Ovary (tissue), 9 donors: ENCODE results near the gene CSAD. TPM values are rescaled to one million over a fixed set of nuclear protein-coding genes. Genes with fewer than 3 reads are reported as not detected.
A peak's percentile ranks its signal among the peaks of the same experiment; 100 is the strongest.
"Not testable (repeated sequence)": the region's sequence is repeated elsewhere in the genome, so short reads cannot be mapped to it uniquely, and the experiment has no call there.

Source experiments
- DNase-seq, 5 donors: peaks; one replicate each; pipeline ENCODE4 v3.0.0-alpha.2; 2019 to 2020
- H3K27ac ChIP-seq, 2 donors: fragments of 200-600 bp; one replicate each; pipeline versions ENCODE4 v1.5.1 to v1.8.0; 2019 to 2022
- H3K27me3 ChIP-seq: fragments of 200-600 bp; one replicate; pipeline ENCODE4 v1.8.0; 2022
- H3K36me3 ChIP-seq: fragments of 200-600 bp; sonication (generic); one replicate; pipeline ENCODE4 v1.5.1; 2019
- H3K4me1 ChIP-seq: one replicate; pipeline ENCODE4 v1.8.1; 2013; ENCODE audit warnings: mild to moderate bottlenecking, moderate library complexity; ENCODE audit not compliant: insufficient read depth
- H3K4me3 ChIP-seq: fragments of 200-600 bp; sonication (generic); one replicate; pipeline ENCODE4 v1.5.1; 2017
- H3K9me3 ChIP-seq, 2 donors: fragments of 200-600 bp in 1 of 2; sonication (generic) in 1 of 2; one replicate each; pipeline versions ENCODE4 v1.5.1 to v1.8.1; 2013 to 2019; ENCODE audit warnings: mild to moderate bottlenecking in 1 of 2, moderate library complexity in 1 of 2
- EP300 ChIP-seq: sonication (generic); formaldehyde crosslinking; IDR thresholded peaks from one replicate; pipeline ENCODE4 v1.6.1; 2017; ENCODE audit warnings: antibody characterized with exemption
- POLR2A ChIP-seq: fragments of 450-650 bp; IDR thresholded peaks from one replicate; pipeline ENCODE4 v1.6.1; 2017; ENCODE audit warnings: antibody characterized with exemption, mild to moderate bottlenecking, moderate library complexity
- WGBS, 3 donors: extraction: QIAGEN DNeasy Blood & Tissue Kit in 1 of 3; methylation state at CpG; one replicate each; pipeline versions ENCODE4 v1.1.5 to v1.1.7; 2013 to 2017; 5-methylcytosine and 5-hydroxymethylcytosine counted together
- intact Hi-C, 4 donors: fragments of 100-400 bp; cut with DNase I; formaldehyde crosslinking; loops; one replicate each; pipeline versions ENCODE4 v1.11.0 to v1.15.1; 2022 to 2023
- polyA plus RNA-seq, 2 donors: library from polyadenylated mRNA; stranded (reverse); fragments of 200-250 nt in 1 of 2; fragments of 350-450 nt in 1 of 2; fragmentation: Illumina TruSeq in 1 of 2; extraction: RNeasy Lipid Tissue Mini Kit (QIAGEN cat#74804) in 1 of 2; gene quantifications; one replicate each; pipeline ENCODE4 v1.2.3, GENCODE V29; 2013 to 2014
- total RNA-seq, 7 donors: library from RNA; depleted of rRNA in 2 of 7; stranded (reverse); fragments of >200 nt in 2 of 7; fragmentation: NEBNext Ultra II Directional in 3 of 7; extraction: Animal tissue kit (Norgen Biotek cat#: 25700) in 3 of 7; gene quantifications; one replicate each; pipeline versions ENCODE4 v1.1.0 to v1.2.4, GENCODE V29; 2016 to 2023
- TF ChIP-seq, protein P1 (sequence below), 3 donors: fragments of 450-650 bp in 2 of 3; fragments of 200-600 bp in 1 of 3; IDR thresholded peaks; one replicate each; pipeline versions ENCODE4 v1.5.1 to v1.8.0; 2016 to 2022; ENCODE audit warnings: antibody characterized with exemption in 3 of 3, mild to moderate bottlenecking in 1 of 3
- donor health status: DM: no; HTN: no; CAD: no; lungs with moderate emphysema.
- donor health status: DM: no; HTN: no; CAD: no.
- donor health status: Bipolar disorder and iron deficiency.
- donor health status: DM: yes; HTN: yes; CAD: no.
- donor health status: DM: no; HTN: no; CAD: no.
- donor health status: DM: yes; HTN: yes; CAD: no.

The CSAD gene
- total and polyA plus RNA-seq, 9 donors: 19.8 to 36.0 (median 28.0) TPM

DNA sequence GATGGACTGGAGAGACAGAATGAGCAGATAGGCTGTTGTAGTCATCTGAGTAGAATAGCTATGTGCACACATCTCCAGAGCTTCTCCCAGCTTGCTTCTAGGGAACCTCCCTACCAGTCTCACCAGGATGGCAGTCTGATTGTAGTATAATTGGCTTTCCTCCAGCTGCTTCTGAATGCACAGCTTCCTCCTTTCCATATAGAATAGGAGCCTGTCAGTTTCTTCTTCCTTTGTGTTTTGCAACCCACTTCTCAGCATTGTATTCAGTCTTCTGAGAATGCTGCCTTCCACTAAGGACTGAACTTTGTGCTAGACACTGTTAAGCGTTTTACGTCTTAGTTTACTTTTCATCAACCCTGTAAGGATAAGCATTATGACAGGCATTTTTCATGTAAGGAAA lies 2.2 kb upstream of the CSAD start:
- no peaks in the 10 kb centered on the region for H3K9me3 ChIP-seq
- H3K4me1 ChIP-seq: peaks cover 14% of the 10 kb centered on the region
- no peak overlapping the region for H3K4me3 ChIP-seq
- H3K27me3 ChIP-seq: no peaks in the 10 kb centered on the region
- no peak for DNase-seq
- 35 to 45% (median 41%) methylated on average over 2 of the region's 2 CpGs for WGBS, 3 donors
- no peak overlapping the region for H3K27ac ChIP-seq
- TF ChIP-seq, protein P1, sequence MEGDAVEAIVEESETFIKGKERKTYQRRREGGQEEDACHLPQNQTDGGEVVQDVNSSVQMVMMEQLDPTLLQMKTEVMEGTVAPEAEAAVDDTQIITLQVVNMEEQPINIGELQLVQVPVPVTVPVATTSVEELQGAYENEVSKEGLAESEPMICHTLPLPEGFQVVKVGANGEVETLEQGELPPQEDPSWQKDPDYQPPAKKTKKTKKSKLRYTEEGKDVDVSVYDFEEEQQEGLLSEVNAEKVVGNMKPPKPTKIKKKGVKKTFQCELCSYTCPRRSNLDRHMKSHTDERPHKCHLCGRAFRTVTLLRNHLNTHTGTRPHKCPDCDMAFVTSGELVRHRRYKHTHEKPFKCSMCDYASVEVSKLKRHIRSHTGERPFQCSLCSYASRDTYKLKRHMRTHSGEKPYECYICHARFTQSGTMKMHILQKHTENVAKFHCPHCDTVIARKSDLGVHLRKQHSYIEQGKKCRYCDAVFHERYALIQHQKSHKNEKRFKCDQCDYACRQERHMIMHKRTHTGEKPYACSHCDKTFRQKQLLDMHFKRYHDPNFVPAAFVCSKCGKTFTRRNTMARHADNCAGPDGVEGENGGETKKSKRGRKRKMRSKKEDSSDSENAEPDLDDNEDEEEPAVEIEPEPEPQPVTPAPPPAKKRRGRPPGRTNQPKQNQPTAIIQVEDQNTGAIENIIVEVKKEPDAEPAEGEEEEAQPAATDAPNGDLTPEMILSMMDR (IDR thresholded peaks at IDR 0.05): no peak
- TF ChIP-seq EP300: no peak
- TF ChIP-seq POLR2A: no peak
- no peaks in the 10 kb centered on the region for H3K36me3 ChIP-seq
- intact Hi-C loops: loop anchor here in 1 of 4 donors (5.0 kb wide), 1 partner anchor 136 kb away; no protein-coding TSS in a partner anchor

DNA sequence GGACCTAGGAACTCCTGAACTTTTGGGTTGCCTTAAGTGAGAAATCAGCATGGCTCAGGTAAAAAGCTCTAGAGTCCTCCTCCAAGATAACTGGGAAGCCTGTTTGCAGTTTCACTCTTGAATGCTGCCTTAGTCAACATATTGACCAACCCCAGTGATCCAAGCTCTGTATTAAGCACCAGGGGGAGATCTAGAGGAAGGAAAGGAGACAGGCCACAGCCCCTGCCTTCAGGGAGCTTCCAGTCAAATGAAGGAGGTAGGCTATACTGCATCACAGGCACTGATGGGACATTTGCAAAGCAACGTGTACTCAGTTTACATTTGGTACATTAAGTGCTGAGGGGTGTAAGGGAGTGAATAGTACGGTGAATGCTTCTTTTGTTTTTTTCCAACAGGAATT lies 1.2 kb upstream of the CSAD start:
- 74 to 85% (median 79%) methylated on average over 2 of the region's 2 CpGs for WGBS, 3 donors
- intact Hi-C loops: loop anchor here in 1 of 4 donors (5.0 kb wide), 1 partner anchor 135 kb away; no protein-coding TSS in a partner anchor
- Histone ChIP-seq H3K9me3 (no peaks in the 10 kb centered on the region), H3K27me3 (no peaks in the 10 kb centered on the region), H3K36me3 (no peaks in the 10 kb centered on the region), H3K27ac (no peak overlapping the region), H3K4me3 (peak overlapping the region; percentile 58), H3K4me1 (peaks cover 14% of the 10 kb centered on the region)
- no peak for DNase-seq
- TF ChIP-seq, protein P1 (IDR thresholded peaks at IDR 0.05): no peak
- no peak for TF ChIP-seq POLR2A

DNA sequence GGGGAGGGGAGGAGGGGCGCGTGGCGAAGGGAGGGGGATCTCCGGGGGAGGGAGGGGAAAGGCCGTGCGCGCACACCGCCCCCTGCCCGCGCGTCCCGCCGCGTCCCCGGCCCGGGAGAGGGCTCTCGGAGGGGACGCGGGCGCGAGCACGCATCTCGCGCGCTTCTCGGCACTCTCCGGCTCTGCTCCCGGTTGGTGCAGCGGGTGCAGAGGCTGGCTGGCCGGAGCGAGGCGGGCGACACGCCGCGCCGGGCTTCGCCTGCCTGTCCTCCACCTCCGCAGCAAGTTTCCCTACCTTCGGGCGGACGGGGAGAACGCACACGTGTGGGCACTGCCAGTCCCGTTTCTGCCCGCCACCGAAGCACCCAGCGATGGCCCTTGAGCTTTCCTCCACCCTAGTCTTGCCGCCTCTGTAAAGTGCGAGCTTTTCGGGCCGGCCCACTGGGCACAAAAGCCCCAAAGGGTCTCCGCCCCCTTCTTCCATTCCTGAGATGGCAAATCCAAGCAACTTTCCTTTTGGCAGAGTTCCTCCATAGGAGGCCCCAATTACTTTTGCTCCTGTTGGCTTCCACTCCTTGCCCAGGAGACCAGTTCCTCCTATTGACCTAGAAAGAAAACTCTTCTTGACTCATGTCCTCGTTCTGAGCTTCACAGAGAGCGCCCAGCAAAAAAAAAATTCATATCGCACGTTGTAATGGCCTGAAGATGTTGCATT lies 363 bp upstream of the CSAD start:
- peaks cover 14% of the 10 kb centered on the region for H3K4me1 ChIP-seq
- DNase-seq: peak in 3 of 5 donors; percentile 78 to 88 (median 85)

DNA sequence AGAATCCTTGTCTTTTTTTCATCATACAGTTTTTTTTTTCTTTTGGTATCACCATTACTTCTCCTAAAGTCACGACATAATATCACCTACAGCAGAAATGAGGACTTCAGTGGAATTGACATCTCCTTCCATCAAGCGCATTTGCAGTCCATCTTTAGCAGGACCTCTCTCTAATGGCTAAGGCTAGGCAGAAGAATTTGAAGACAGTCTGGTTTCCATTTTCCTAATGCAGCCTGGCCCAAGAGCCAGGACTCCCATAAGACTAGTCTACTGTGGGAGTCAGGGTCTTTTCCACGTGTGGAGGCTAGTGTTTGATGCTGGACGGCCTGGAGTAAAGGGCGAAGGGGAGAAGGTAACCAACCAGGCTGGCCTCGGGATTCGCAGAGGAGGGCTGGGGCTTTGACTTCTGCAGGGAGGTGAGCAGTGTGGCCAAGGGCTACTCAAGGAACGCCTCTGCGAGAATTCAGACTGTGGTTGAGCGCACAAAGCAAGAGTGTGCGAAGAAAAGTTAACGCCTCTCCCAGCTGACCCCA lies 972 bp downstream of the CSAD start:
- H3K4me1 ChIP-seq: peaks cover 17% of the 10 kb centered on the region
- WGBS, 3 donors: 16 to 17% (median 16%) methylated on average over 12 of the region's 12 CpGs
- no peaks in the 10 kb centered on the region for H3K27me3 ChIP-seq
- H3K9me3 ChIP-seq: no peaks in the 10 kb centered on the region
- peak overlapping the region; percentile 58 for H3K4me3 ChIP-seq
- no peaks in the 10 kb centered on the region for H3K36me3 ChIP-seq
- H3K27ac ChIP-seq: peak overlapping the region; percentile 47 to 87
- intact Hi-C loops: loop anchor here in 1 of 4 donors (5.0 kb wide), 1 partner anchor 132 kb away; no protein-coding TSS in a partner anchor
- TF ChIP-seq POLR2A (no peak), EP300 (no peak)
- TF ChIP-seq, protein P1 (IDR thresholded peaks at IDR 0.05): no peak
- peak in 2 of 5 donors; percentile 45 to 57 for DNase-seq

More for the DNA sequence above, 363 bp upstream of the CSAD start:
- Histone ChIP-seq H3K27me3 (no peaks in the 10 kb centered on the region), H3K9me3 (no peaks in the 10 kb centered on the region), H3K4me3 (peak overlapping the region; percentile 58), H3K36me3 (no peaks in the 10 kb centered on the region), H3K27ac (peak overlapping the region; percentile 69 to 87)
- intact Hi-C loops: loop anchor here in 1 of 4 donors (5.0 kb wide), 1 partner anchor 134 kb away; no protein-coding TSS in a partner anchor
- TF ChIP-seq, protein P1 (IDR thresholded peaks at IDR 0.05): no peak
- no peak for TF ChIP-seq POLR2A
- TF ChIP-seq EP300: no peak
- 1 to 2% (median 1%) methylated on average over 30 to 56 of the region's 57 CpGs for WGBS, 3 donors

DNA sequence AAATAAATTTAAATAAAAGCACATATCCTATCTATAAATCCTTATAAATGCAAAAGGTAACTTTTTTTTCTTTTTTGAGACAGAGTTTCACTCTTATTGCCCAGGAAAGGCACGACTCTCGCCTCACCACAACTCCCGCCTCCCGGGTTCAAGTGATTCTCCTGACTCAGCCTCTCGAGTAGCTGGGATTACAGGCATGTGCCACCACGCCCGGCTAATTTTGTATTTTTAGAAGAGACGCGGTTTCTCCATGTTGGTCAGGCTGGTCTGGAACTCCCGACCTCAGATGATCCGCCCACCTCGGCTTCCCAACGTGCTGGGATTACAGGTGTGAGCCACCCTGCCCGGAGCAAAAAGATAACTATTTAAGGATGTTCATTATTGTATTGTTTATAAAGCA lies 1.9 kb downstream of the CSAD start:
- intact Hi-C loops: loop anchor here in 1 of 4 donors (1.0 kb wide), 1 partner anchor 49 kb away; no protein-coding TSS in a partner anchor
- WGBS, 3 donors: 93 to 95% (median 94%) methylated on average over 14 of the region's 14 CpGs
- not testable (repeated sequence) for H3K9me3 ChIP-seq, DNase-seq, H3K4me3 ChIP-seq, H3K27me3 ChIP-seq, H3K36me3 ChIP-seq, H3K27ac ChIP-seq
- peaks cover 17% of the 10 kb centered on the region for H3K4me1 ChIP-seq

DNA sequence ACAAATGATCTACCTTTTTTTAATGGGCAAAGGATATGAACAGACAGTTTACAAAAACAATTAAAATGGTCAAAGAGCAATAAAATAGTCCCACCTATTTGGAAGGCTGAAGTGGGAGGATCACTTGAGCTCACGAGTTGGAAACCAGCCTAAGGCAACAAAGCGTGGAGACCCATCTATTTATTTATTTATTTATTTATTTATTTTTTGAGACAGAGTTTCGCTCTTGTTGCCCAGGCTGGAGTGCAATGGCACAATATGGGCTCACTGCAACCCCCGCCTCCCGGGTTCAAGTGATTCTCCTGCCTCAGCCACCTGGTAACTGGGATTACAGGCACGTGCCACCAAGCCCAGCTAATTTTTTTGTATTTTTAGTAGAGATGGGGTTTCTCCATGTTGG lies 3.3 kb downstream of the CSAD start:
- H3K27me3 ChIP-seq, DNase-seq, H3K27ac ChIP-seq, H3K9me3 ChIP-seq, H3K36me3 ChIP-seq, intact Hi-C loops, H3K4me3 ChIP-seq: not testable (repeated sequence)
- peaks cover 13% of the 10 kb centered on the region for H3K4me1 ChIP-seq
- 88 to 89% (median 88%) methylated on average over 6 of the region's 6 CpGs for WGBS, 3 donors
